Kidney epithelial cell (primary cell): ENCODE data around the gene BRD1. TPM values are rescaled to one million over a fixed set of nuclear protein-coding genes. Genes with fewer than 3 reads are reported as not detected.

Source experiments
- DNase-seq: peaks from one replicate; pipeline ENCODE4 v3.0.0-alpha.2; 2010; ENCODE audit warnings: low read depth
- H3K27me3 ChIP-seq: 2 replicates; pipeline ENCODE4 v1.6.0; 2011; ENCODE audit warnings: low read length; ENCODE audit not compliant: control insufficient read depth, insufficient read depth
- H3K36me3 ChIP-seq: 2 replicates; pipeline ENCODE4 v1.5.1; 2011; ENCODE audit warnings: low read length; ENCODE audit not compliant: control insufficient read depth, insufficient read depth
- H3K4me3 ChIP-seq: 2 replicates; pipeline ENCODE4 v1.5.1; 2011; ENCODE audit warnings: low read depth, mild to moderate bottlenecking, control low read depth, low read length
- total RNA-seq: library from RNA; depleted of rRNA; stranded (reverse); fragments of >200 nt; gene quantifications from 2 replicates; pipeline ENCODE4 v1.2.3, GENCODE V29; 2015
- TF ChIP-seq, protein P1 (sequence below): IDR thresholded peaks from 2 replicates; pipeline ENCODE4 v1.5.1; 2011; ENCODE audit warnings: mild to moderate bottlenecking, moderate library complexity, low read length, control low read depth, inconsistent platforms; ENCODE audit not compliant: insufficient read depth, poor library complexity, severe bottlenecking

BRD1 gene
- total RNA-seq, 1 donor from 2014 or later, result 37.2 TPM

DNA sequence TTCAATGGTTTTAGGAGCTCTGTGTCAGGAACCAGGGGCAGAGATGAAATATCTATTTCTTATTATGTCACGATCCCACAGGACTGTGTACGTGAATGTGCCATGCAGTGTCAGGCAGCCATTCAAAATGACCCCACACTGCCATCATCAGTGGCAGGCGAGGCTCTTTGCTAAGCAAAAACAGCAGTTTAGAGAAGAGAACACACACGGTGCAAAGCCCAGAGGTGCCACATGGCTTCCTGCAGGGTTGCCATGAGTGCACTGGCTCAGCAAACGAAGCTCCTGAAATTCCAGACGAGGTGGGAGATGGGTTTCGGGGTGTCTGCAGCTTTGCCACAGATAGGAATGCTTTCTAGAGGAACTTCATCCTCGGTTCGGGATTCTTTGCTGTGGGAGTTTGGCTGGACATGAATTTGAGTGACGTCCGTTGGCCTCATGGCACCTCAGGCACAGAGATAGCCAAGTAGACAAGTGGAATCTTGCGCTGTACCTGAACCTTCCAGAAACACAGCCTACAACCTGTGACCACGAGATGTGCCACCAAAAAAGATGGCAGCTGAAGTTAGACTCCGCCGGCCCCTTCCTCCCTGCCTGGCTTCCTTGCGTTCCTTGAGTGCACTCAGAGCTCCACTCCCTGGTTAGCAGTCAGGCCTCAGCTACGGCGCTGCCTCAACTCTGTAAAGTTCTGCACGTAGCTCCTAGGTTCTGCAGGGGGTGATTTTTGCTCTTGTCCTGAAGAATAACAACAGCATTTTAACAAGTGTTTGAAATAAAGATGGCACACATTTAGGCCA is 18.2 kb upstream of the BRD1 start:
- no peak overlapping the region for H3K4me3 ChIP-seq
- no peak for DNase-seq
- H3K36me3 ChIP-seq, result no peaks in the 10 kb centered on the region
- TF ChIP-seq, protein P1, sequence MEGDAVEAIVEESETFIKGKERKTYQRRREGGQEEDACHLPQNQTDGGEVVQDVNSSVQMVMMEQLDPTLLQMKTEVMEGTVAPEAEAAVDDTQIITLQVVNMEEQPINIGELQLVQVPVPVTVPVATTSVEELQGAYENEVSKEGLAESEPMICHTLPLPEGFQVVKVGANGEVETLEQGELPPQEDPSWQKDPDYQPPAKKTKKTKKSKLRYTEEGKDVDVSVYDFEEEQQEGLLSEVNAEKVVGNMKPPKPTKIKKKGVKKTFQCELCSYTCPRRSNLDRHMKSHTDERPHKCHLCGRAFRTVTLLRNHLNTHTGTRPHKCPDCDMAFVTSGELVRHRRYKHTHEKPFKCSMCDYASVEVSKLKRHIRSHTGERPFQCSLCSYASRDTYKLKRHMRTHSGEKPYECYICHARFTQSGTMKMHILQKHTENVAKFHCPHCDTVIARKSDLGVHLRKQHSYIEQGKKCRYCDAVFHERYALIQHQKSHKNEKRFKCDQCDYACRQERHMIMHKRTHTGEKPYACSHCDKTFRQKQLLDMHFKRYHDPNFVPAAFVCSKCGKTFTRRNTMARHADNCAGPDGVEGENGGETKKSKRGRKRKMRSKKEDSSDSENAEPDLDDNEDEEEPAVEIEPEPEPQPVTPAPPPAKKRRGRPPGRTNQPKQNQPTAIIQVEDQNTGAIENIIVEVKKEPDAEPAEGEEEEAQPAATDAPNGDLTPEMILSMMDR, result no peak
- H3K27me3 ChIP-seq, result peaks cover 45% of the 10 kb centered on the region

DNA sequence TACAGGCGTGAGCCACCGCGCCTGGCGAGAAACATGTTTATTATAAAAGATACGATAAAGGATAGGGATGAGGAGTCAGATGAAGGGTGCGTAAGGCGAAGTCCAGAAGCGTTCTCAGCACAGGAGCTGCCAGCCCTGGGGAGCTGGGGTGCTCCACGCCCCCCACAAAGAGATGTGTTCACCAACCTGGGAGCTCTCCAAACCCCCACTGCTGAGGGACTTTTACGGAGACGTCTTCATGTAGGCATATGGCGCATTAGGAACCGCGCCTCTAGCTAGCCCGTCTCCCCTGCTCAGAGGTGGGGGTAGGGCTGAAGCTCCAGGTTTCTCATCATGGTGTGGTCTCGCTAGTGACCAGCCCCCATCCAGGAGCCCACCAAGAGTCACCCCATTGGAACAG is 17.6 kb upstream of the BRD1 start:
- H3K4me3 ChIP-seq, result no peak overlapping the region
- H3K27me3 ChIP-seq, result peaks cover 40% of the 10 kb centered on the region
- no peak for DNase-seq
- TF ChIP-seq, protein P1, result no peak
- no peaks in the 10 kb centered on the region for H3K36me3 ChIP-seq

DNA sequence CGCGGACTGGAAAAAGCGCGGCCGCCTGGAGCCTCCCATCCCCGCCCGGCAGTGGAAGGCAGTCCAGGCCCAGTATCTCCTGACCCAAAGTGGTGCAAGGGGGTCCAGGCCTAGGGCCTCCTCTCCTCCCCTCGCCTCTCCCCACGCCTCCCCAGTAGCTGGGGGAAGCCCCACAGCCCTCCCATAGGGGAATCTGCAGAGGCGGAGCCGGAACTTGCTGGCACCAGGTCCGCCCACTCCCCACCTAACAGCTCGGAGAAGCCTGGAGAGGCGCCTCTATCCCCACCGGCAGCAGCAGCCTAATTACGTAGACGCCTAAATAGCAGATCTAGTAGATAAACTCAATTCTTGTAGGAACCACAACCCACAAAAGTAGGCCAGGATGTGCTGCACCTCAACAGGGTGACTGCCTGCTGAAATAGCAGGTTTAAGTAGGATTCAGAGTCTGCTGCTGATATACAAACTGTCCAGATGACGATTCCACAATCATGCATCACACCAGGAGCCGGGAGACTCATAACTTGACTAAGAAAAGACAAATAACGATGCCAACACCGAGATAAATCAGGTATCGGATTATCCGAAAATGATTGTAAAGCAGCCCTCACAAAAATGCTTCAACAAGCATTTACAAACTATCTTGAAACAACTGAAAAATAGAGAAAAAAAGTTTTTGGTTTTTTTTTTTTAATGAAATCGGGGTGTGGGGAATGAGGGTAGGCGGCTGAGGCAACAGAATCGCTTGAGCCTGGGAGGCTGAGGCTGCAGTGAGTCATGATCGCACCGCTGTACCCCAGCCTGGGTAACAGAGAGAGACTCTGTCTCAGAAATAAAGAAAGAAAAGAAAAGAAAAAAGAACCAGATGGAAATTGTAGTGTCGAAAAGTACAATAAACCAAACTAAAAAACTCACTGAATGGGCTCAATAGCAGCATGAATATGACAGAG is 11.4 kb upstream of the BRD1 start:
- no peaks in the 10 kb centered on the region for H3K27me3 ChIP-seq
- no peak for DNase-seq
- TF ChIP-seq, protein P1, result no peak
- no peak overlapping the region for H3K4me3 ChIP-seq
- no peaks in the 10 kb centered on the region for H3K36me3 ChIP-seq

DNA sequence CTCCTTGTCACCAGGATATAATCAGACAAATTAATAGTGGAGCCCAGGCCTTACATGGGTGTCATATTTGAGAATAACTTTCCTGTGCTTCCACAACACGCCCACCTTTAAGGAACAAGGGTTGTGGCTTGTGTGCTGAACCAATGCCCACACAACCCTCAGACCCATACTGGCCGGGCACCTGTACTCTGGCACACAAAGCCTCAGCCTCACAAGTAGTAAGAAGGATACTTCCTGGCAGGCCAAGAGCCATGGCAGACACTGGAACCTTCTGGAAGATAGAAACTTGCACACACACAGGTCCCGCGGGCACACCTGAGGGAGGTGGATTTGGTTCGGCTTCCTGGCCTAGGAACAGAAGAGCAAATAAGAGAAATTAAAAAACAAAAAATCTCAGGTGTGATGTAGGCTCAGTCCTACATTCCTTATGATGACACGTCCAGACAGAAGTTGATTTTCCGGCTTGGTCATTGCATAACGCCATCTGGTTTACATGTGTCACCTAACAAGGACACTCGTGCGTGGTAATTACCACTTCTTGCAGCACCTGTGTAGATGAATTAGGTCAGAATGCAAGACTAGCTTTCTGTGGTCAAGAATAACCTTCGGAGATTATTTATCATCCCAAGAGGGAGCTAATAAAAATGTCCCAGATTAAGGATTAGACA is 5.8 kb upstream of the BRD1 start:
- TF ChIP-seq, protein P1, result no peak
- Histone ChIP-seq H3K4me3 (no peak overlapping the region), H3K27me3 (no peaks in the 10 kb centered on the region), H3K36me3 (no peaks in the 10 kb centered on the region)
- no peak for DNase-seq

DNA sequence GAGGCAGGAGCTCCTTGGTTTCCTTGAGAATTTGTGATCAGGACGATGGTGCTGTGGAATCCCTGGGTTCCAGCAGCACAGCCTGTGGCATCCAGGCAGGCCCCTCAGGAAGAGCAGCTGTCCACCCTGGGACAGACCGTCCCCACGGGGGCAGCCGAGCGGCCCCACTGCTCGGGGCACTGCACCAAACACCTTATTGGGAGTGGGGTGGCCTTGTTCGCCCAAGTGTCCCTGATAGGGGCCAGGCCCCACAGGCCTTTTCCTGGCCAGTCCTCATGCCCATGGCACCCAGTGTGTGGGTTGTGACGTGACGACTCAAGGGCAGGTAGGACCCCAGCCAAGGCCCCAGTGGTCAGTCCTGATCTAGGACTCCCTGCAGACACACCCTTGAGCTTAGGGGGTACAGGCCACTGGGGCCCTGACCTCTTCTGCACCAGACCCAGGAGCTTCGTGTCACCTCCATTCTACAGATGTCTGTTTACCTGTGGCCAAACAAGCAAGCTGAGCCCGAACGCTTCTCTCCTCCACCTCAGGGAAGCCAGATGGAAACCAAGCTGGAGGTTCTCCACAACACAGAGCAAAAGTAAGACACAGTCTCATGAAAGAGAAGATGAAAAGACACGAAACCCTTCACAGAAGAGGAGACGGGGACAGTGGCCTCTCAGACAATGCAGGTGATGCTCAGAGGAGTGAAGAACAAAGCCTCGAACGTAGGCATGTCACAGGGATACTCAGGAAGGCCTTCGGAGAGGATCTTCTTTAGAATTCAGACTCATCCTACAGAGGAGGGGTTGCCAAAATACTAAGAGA is 1.6 kb upstream of the BRD1 start:
- no peaks in the 10 kb centered on the region for H3K36me3 ChIP-seq
- TF ChIP-seq, protein P1, result no peak
- H3K27me3 ChIP-seq, result no peaks in the 10 kb centered on the region
- no peak for DNase-seq
- no peak overlapping the region for H3K4me3 ChIP-seq
